IMR-90 (cell line): ENCODE data around the gene SNX5. TPM values are rescaled to one million over a fixed set of nuclear protein-coding genes. Genes with fewer than 3 reads are reported as not detected.

Source experiments
- BHLHE40 ChIP-seq: fragments of 150-350 bp; IDR thresholded peaks from 2 replicates; pipeline ENCODE4 v1.6.1; 2016; ENCODE audit warnings: mild to moderate bottlenecking, low read depth, low read length
- CEBPB ChIP-seq: IDR thresholded peaks from 2 replicates; pipeline ENCODE4 v1.6.1; 2012; ENCODE audit warnings: low read depth, low read length, improper control_type of control experiment
- CHD1 ChIP-seq: IDR thresholded peaks from 2 replicates; pipeline ENCODE4 v1.6.1; 2012; ENCODE audit warnings: low read depth, low read length, improper control_type of control experiment
- CTCF ChIP-seq: conservative IDR thresholded peaks from 2 replicates; pipeline ENCODE4 v1.5.1; 2012; ENCODE audit warnings: mild to moderate bottlenecking, low read depth, low read length, improper control_type of control experiment
- FOS ChIP-seq: fragments of 150-350 bp; IDR thresholded peaks from 2 replicates; pipeline ENCODE4 v1.6.1; 2016; ENCODE audit warnings: low read depth, low read length
- RFX5 ChIP-seq: IDR thresholded peaks from 2 replicates; pipeline ENCODE4 v1.8.0; 2012; ENCODE audit warnings: low read depth, mild to moderate bottlenecking, low read length, moderate library complexity
- polyA plus RNA-seq, 3 experiments: library from polyadenylated mRNA; depleted of rRNA; stranded (reverse); fragments of >200 nt; gene quantifications; 2 replicates each; pipeline ENCODE4 v1.2.3, GENCODE V29; 2012; ENCODE audit warnings: low replicate concordance in 1 of 3
- total RNA-seq: library from RNA; depleted of rRNA; stranded (reverse); fragments of >200 nt; gene quantifications from 2 replicates; pipeline ENCODE4 v1.2.3, GENCODE V29; 2012

Gene SNX5
- total and polyA plus RNA-seq, 2 of the 4 experiments (the other 2 are of a cell fraction) = 65.4 to 92.8 TPM

- no peak for TF ChIP-seq CTCF
- TF ChIP-seq CHD1 = no peak
- TF ChIP-seq BHLHE40 = no peak
- no peak for TF ChIP-seq FOS
- TF ChIP-seq RFX5 = no peak
- no peak for TF ChIP-seq CEBPB
Observed at GRCh38 chr20:17944854-17945474, 23.6 kb downstream of the SNX5 start (continued).
